B cell (primary cell): Measurements from ENCODE around the gene CARMIL3. TPM values are rescaled to one million over a fixed set of nuclear protein-coding genes. Genes with fewer than 3 reads are reported as not detected.

Source experiments
- ATAC-seq: fragments of 200-7000 bp; cut with Tn5 transposase; one replicate; pipeline ENCODE4 v1.10.0; 2021; ENCODE audit warnings: low read depth, mild to moderate bottlenecking, moderate number of reproducible peaks, moderate library complexity
- CTCF ChIA-PET: fragments of 350-600 bp; sonication (Branson Sonifier 250); formaldehyde crosslinking; loops from one replicate; lab custom pipeline; 2021; ENCODE audit warnings: antibody characterized with exemption, inconsistent platforms; lab: Charles Lee
- POLR2A ChIA-PET: fragments of 350-600 bp; sonication (Branson Sonifier 250); formaldehyde crosslinking; loops from one replicate; lab custom pipeline; 2021; ENCODE audit warnings: antibody characterized with exemption; lab: Charles Lee
- DNase-seq: peaks from one replicate; pipeline ENCODE4 v3.0.0; 2013
- H2AFZ ChIP-seq: 2 replicates; pipeline ENCODE4 v1.6.1; 2012; ENCODE audit warnings: mild to moderate bottlenecking, low read depth, low read length; ENCODE audit not compliant: insufficient read depth, poor library complexity, severe bottlenecking
- H3K27ac ChIP-seq, 2 donors: 1 replicate in 1 of 2; 2 replicates in 1 of 2; pipeline ENCODE4 v1.5.1; 2012 to 2013; ENCODE audit warnings: low read length in 2 of 2, mild to moderate bottlenecking in 2 of 2, moderate library complexity in 1 of 2
- H3K27me3 ChIP-seq, 4 experiments: fragments of 200-600 bp in 1 of 4; sonication (generic) in 1 of 4; replicated peaks in 1 of 4; 1 replicate in 2 of 4; 2 replicates in 2 of 4; pipeline versions ENCODE4 v1.6.1 to v1.7.0; 2013 to 2016; ENCODE audit warnings: low read length in 3 of 4, mild to moderate bottlenecking in 2 of 4, mixed read lengths in 1 of 4, moderate library complexity in 1 of 4; ENCODE audit not compliant: insufficient read depth in 4 of 4, control insufficient read depth in 3 of 4; ENCODE audit errors: control extremely low read depth in 1 of 4
- H3K36me3 ChIP-seq, 2 experiments: replicated peaks in 1 of 2; 1 replicate in 1 of 2; 2 replicates in 1 of 2; pipeline versions ENCODE4 v1.6.1 to v1.7.1; 2013; ENCODE audit warnings: low read length in 1 of 2; ENCODE audit not compliant: insufficient read depth in 2 of 2, control insufficient read depth in 1 of 2; ENCODE audit errors: control extremely low read depth in 1 of 2, extremely low read depth in 1 of 2
- H3K4me1 ChIP-seq, 2 donors: fragments of 200-600 bp in 1 of 2; sonication (generic) in 1 of 2; 1 replicate in 1 of 2; 2 replicates in 1 of 2; pipeline versions ENCODE4 v1.5.1 to v1.6.1; 2013 to 2017; ENCODE audit warnings: low read length in 2 of 2; ENCODE audit not compliant: control insufficient read depth in 2 of 2, insufficient read depth in 2 of 2
- H3K4me2 ChIP-seq: replicated peaks from 2 replicates; pipeline ENCODE3; 2012; ENCODE audit warnings: mild to moderate bottlenecking, low read depth, low read length; ENCODE audit not compliant: poor library complexity, severe bottlenecking
- H3K4me3 ChIP-seq, 5 experiments: fragments of 200-600 bp in 1 of 5; sonication (generic) in 1 of 5; 1 replicate in 3 of 5; 2 replicates in 2 of 5; pipeline versions ENCODE4 v1.5.1 to v1.7.0; 2011 to 2016; ENCODE audit warnings: low read length in 4 of 5, mild to moderate bottlenecking in 4 of 5, low read depth in 2 of 5, control low read depth in 1 of 5, moderate library complexity in 1 of 5; ENCODE audit not compliant: insufficient read depth in 1 of 5; ENCODE audit errors: control extremely low read depth in 1 of 5, extremely low read depth in 1 of 5
- H3K79me2 ChIP-seq: fragments of 200-600 bp; sonication (generic); one replicate; pipeline ENCODE4 v1.6.0; 2016; ENCODE audit warnings: low read length; ENCODE audit not compliant: control insufficient read depth, insufficient read depth
- H3K9ac ChIP-seq: fragments of 200-600 bp; sonication (generic); 2 replicates; pipeline ENCODE4 v1.6.1; 2017; ENCODE audit warnings: mild to moderate bottlenecking, low read length, moderate library complexity
- H3K9me3 ChIP-seq, 3 donors: one replicate each; pipeline versions ENCODE4 v1.6.1 to v1.7.1; 2013; ENCODE audit warnings: low read length in 2 of 3; ENCODE audit not compliant: control insufficient read depth in 2 of 3, insufficient read depth in 1 of 3; ENCODE audit errors: control extremely low read depth in 1 of 3
- H4K20me1 ChIP-seq: 2 replicates; pipeline ENCODE4 v1.6.0; 2012; ENCODE audit warnings: mild to moderate bottlenecking, low read length; ENCODE audit not compliant: insufficient read depth, control insufficient read depth, poor library complexity, severe bottlenecking
- H3K27ac Mint-ChIP-seq: one replicate; pipeline ENCODE4 v1.8.0; 2021; ENCODE audit warnings: mixed read lengths
- H3K27me3 Mint-ChIP-seq: one replicate; pipeline ENCODE4 v1.8.0; 2021; ENCODE audit warnings: mixed read lengths
- H3K4me1 Mint-ChIP-seq: one replicate; pipeline ENCODE4 v1.8.0; 2021; ENCODE audit warnings: mixed read lengths
- H3K4me3 Mint-ChIP-seq: one replicate; pipeline ENCODE4 v1.8.0; 2021; ENCODE audit warnings: mixed read lengths
- H3K9me3 Mint-ChIP-seq: one replicate; pipeline ENCODE4 v1.8.0; 2022; ENCODE audit warnings: mixed read lengths; ENCODE audit not compliant: insufficient read depth
- EZH2 ChIP-seq: IDR thresholded peaks from 2 replicates; pipeline ENCODE4 v1.6.1; 2012; ENCODE audit warnings: borderline replicate concordance, low read depth, mild to moderate bottlenecking, moderate library complexity, low read length; ENCODE audit not compliant: insufficient read depth, poor library complexity, severe bottlenecking
- WGBS: methylation state at CpG from one replicate; pipeline ENCODE4 v1.1.5; 2013; ENCODE audit warnings: missing lambda C conversion rate; ENCODE audit not compliant: insufficient coverage; 5-methylcytosine and 5-hydroxymethylcytosine counted together
- intact Hi-C: fragments of 100-400 bp; cut with micrococcal nuclease; formaldehyde crosslinking; loops from one replicate; pipeline ENCODE4 v1.10.0; 2022
- polyA plus RNA-seq: library from polyadenylated mRNA; depleted of rRNA; stranded (reverse); fragments of >200 nt; gene quantifications from 2 replicates; pipeline ENCODE4 v1.2.3, GENCODE V29; 2012
- total RNA-seq, 2 donors: library from RNA; stranded (reverse); fragments of 120-200 nt in 1 of 2; gene quantifications; 1 replicate in 1 of 2; 2 replicates in 1 of 2; pipeline versions ENCODE4 v1.2.3 to v1.2.4, GENCODE V29; 2013 to 2022
- TF ChIP-seq, protein P1 (sequence below): fragments of 200-600 bp; IDR thresholded peaks from one replicate; pipeline ENCODE4 v1.8.0; 2022; ENCODE audit warnings: antibody characterized with exemption, mild to moderate bottlenecking

Gene CARMIL3
- total and polyA plus RNA-seq, 2 donors (not counting 1 experiment from before 2014, with no cell fraction given) = 1.0 to 7.2 TPM

DNA sequence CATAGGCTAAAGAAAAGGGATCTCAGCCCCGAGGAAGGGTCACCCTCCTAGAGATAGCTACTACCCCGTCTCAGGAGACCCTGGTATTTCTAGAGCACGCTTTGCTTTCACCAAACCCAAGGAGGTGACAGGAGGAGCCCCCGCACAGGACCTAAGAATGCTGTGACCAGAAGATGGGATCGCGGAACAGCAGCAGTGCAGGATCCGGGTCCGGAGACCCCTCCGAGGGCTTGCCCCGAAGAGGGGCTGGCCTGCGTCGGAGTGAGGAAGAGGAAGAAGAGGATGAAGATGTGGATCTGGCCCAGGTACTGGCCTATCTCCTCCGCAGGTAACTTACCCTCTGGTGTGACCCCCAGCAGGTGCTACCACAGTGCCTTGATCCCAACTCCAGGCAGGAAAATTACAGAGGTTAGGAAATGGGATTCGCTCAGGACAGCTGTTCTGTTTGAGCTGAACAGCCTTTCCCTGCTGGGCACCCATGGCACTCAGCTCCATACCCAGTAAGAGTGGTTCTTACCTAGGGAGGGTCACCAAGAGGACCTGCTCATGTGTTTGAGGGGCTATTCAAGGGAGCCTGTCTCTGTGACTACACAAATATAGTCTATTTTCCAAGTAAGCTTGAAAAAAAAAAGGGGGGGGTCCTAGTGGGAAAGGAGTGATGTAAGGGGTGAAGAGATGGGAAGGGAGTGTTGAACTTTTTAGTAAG lies 63.8 kb downstream of the CARMIL3 start:
- 4% methylated on average over 12 of the region's 14 CpGs for WGBS

More for the DNA sequence above, 63.8 kb downstream of the CARMIL3 start:
- no peak for TF ChIP-seq EZH2
- TF ChIP-seq, protein P1, sequence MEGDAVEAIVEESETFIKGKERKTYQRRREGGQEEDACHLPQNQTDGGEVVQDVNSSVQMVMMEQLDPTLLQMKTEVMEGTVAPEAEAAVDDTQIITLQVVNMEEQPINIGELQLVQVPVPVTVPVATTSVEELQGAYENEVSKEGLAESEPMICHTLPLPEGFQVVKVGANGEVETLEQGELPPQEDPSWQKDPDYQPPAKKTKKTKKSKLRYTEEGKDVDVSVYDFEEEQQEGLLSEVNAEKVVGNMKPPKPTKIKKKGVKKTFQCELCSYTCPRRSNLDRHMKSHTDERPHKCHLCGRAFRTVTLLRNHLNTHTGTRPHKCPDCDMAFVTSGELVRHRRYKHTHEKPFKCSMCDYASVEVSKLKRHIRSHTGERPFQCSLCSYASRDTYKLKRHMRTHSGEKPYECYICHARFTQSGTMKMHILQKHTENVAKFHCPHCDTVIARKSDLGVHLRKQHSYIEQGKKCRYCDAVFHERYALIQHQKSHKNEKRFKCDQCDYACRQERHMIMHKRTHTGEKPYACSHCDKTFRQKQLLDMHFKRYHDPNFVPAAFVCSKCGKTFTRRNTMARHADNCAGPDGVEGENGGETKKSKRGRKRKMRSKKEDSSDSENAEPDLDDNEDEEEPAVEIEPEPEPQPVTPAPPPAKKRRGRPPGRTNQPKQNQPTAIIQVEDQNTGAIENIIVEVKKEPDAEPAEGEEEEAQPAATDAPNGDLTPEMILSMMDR = no peak
- Mint-ChIP-seq H3K9me3 (no peaks in the 10 kb centered on the region), H3K4me1 (peaks cover 26% of the 10 kb centered on the region), H3K27ac (peak overlapping the region; percentile 100), H3K4me3 (peak overlapping the region; percentile 93), H3K27me3 (no peaks in the 10 kb centered on the region)
- Histone ChIP-seq H2AFZ (peak overlapping the region; percentile 82), H3K9ac (peak overlapping the region; percentile 98), H3K9me3 (no peaks in the 10 kb centered on the region), H3K36me3 (peaks cover under 1 to 37% of the 10 kb centered on the region in 2 experiments), H3K4me1 (peaks cover 17 to 25% of the 10 kb centered on the region in 2 donors), H3K27ac (peak overlapping the region; percentile 99 to 100), H4K20me1 (peaks cover 13% of the 10 kb centered on the region), H3K4me3 (peak overlapping the region; percentile 88 to 99 (median 97)), H3K27me3 (no peaks in the 10 kb centered on the region), H3K79me2 (peaks cover 37% of the 10 kb centered on the region), H3K4me2 (peak overlapping the region; percentile 95)
- ChIA-PET CTCF (interaction anchor here (0.8 to 4.1 kb wide), 19 partner anchors 8 to 195 kb away, joined by 3 to 37 read pairs (median 5); partner anchors contain the start of genes CARMIL3, CIDEB, EMC9 and IRF9), POLR2A (interaction anchor here (0.9 to 2.9 kb wide), 13 partner anchors 10 to 174 kb away, joined by 3 to 49 read pairs (median 15); partner anchors contain the start of genes EMC9, IRF9, MDP1 and PCK2)
- no peak for DNase-seq
- intact Hi-C loops = loop anchor here (1.0 to 10.0 kb wide), 6 partner anchors 56 to 561 kb away; partner anchors contain the start of genes GMPR2, NEDD8, SDR39U1 and THTPA
- ATAC-seq = no peak
